Epithelial cell of esophagus (primary cell): Measurements from ENCODE around the gene NRXN3.

Experiments
- DNase-seq: peaks from one replicate; pipeline ENCODE4 v3.0.0; 2010; ENCODE audit warnings: low read depth
- H3K4me3 ChIP-seq: 2 replicates; pipeline ENCODE4 v1.5.1; 2011; ENCODE audit warnings: mild to moderate bottlenecking, low read length, control low read depth
- TF ChIP-seq, protein P1 (sequence below): IDR thresholded peaks from 2 replicates; pipeline ENCODE4 v1.5.1; 2011; ENCODE audit warnings: low read depth, mild to moderate bottlenecking, low read length, control low read depth, inconsistent platforms; ENCODE audit not compliant: insufficient read depth; ENCODE audit errors: missing control alignments

Gene NRXN3

DNA sequence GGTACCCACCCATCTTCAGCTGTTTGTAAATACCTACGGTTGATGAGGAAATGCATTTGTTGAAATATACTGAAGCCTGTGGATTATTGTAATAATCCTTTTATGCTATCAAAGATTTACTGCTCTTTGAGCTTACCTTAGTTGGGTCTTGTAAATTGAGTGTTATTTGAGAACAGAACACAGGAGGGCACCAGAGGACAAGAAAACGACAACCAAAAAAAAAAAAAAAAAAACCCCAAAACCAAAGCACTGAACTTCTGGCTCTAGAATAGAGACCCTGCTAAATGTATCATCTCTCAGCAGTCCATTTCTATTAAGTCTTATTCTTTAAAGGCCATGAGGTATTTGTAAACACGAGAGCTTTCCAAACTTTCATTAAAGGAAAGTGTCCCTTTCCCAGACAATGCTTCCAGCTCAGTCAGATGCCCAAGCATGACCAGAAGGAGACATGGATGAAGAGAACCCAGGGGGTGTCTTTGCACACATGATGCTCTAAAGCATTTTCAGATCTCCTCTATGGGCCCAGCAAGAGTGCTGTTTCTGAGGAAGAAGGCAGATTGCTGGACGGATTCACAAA is 763.9 kb downstream of the NRXN3 start:
- TF ChIP-seq, protein P1, sequence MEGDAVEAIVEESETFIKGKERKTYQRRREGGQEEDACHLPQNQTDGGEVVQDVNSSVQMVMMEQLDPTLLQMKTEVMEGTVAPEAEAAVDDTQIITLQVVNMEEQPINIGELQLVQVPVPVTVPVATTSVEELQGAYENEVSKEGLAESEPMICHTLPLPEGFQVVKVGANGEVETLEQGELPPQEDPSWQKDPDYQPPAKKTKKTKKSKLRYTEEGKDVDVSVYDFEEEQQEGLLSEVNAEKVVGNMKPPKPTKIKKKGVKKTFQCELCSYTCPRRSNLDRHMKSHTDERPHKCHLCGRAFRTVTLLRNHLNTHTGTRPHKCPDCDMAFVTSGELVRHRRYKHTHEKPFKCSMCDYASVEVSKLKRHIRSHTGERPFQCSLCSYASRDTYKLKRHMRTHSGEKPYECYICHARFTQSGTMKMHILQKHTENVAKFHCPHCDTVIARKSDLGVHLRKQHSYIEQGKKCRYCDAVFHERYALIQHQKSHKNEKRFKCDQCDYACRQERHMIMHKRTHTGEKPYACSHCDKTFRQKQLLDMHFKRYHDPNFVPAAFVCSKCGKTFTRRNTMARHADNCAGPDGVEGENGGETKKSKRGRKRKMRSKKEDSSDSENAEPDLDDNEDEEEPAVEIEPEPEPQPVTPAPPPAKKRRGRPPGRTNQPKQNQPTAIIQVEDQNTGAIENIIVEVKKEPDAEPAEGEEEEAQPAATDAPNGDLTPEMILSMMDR = peak; percentile 51
- peak; percentile 45 for DNase-seq
- no peak overlapping the region for H3K4me3 ChIP-seq

DNA sequence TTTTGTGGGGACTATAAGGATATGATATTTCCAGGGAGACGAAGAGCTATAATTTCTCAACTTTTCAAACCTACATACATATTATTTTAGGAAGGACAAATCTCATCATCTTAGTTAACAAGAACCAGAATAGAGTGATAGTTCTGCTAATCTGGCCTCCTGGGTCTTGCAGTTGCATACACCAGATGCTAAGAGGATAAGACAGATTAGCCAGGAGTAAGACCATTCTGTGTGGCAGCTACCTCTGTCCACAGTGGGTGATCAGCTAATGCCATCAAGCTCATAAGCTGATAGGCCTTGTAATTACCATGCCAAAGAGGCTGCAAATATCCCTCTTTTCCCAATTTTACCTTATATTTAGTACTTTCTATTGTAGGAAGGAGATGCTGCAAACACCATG is 776.8 kb downstream of the NRXN3 start:
- TF ChIP-seq, protein P1 = no peak
- DNase-seq = no peak
- no peak overlapping the region for H3K4me3 ChIP-seq

DNA sequence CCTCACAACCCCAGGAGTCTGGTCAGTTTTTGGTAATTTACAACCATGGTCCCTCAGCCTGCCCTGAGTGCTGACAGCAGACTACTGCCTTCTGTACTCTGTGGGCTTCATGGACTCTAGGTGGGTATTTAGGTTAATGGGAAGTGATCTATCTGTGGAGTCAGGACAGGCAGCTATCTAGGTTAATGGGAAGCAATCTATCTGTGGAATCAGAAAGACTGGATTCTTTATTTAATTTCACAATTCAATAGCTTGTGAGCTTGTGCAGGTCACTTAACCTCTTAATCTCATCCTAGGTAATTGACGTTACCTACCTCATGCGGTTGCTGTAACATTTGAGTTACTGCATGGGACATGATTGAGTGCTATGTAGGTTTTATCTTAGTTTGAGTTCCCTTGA is 777.5 kb downstream of the NRXN3 start:
- no peak overlapping the region for H3K4me3 ChIP-seq
- TF ChIP-seq, protein P1 = no peak
- no peak for DNase-seq

GRCh38 chr14:78950649-78951048 is 780.5 kb downstream of the NRXN3 start:
- no peak overlapping the region for H3K4me3 ChIP-seq
- TF ChIP-seq, protein P1 = no peak
- peak; percentile 60 for DNase-seq

DNA sequence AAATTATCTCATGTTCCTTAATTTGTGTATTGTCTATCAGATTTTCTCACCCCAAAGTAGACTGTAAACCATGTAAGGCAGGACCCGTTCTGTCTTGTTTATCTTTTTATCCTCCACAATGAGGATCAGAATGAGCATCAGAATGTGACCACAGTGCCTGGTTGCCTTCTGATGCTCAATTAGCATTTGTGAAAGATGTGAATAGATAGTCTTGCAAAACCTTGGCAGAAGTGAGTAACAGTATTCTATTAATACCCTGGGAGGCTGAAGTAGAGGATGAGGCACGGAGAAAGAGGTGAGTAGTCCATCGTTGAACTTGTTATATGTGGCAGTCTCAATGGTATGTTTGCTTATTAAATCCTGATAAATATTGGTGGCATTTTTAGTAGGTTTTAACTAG is 781.4 kb downstream of the NRXN3 start:
- TF ChIP-seq, protein P1 = no peak
- DNase-seq = no peak
- no peak overlapping the region for H3K4me3 ChIP-seq

GRCh38 chr14:78959674-78960264 is 789.6 kb downstream of the NRXN3 start:
- H3K4me3 ChIP-seq = no peak overlapping the region
- peak; percentile 79 for DNase-seq
- TF ChIP-seq, protein P1 = peak; percentile 94
